Glutamatergic neuron (in vitro differentiated cells): Measurements from ENCODE around the gene TRIM38. TPM values are rescaled to one million over a fixed set of nuclear protein-coding genes. Genes with fewer than 3 reads are reported as not detected.
"Not testable (repeated sequence)": the region's sequence is repeated elsewhere in the genome, so short reads cannot be mapped to it uniquely, and the experiment has no call there.

ENCODE experiments used
- DNase-seq: peaks from one replicate; pipeline ENCODE4 v3.0.0; 2022
- H3K27ac Mint-ChIP-seq: one replicate; pipeline ENCODE4 v1.8.0; 2020; ENCODE audit warnings: mild to moderate bottlenecking, mixed read lengths, inconsistent platforms; ENCODE audit not compliant: unreplicated experiment
- H3K27me3 Mint-ChIP-seq: one replicate; pipeline ENCODE4 v1.8.0; 2020; ENCODE audit warnings: mild to moderate bottlenecking, moderate library complexity, mixed read lengths, inconsistent platforms; ENCODE audit not compliant: unreplicated experiment
- H3K36me3 Mint-ChIP-seq: one replicate; pipeline ENCODE4 v1.8.0; 2020; ENCODE audit warnings: mild to moderate bottlenecking, mixed read lengths, inconsistent platforms; ENCODE audit not compliant: unreplicated experiment
- H3K4me1 Mint-ChIP-seq: one replicate; pipeline ENCODE4 v1.8.0; 2020; ENCODE audit warnings: mild to moderate bottlenecking, low read depth, mixed read lengths, inconsistent platforms; ENCODE audit not compliant: unreplicated experiment
- H3K4me3 Mint-ChIP-seq: one replicate; pipeline ENCODE4 v1.8.0; 2020; ENCODE audit warnings: mild to moderate bottlenecking, mixed read lengths, inconsistent platforms; ENCODE audit not compliant: unreplicated experiment
- H3K9me3 Mint-ChIP-seq: one replicate; pipeline ENCODE4 v1.8.0; 2020; ENCODE audit warnings: mild to moderate bottlenecking, moderate library complexity, mixed read lengths, inconsistent platforms; ENCODE audit not compliant: unreplicated experiment
- CTCF ChIP-seq: fragments of 200-600 bp; sonication (generic); IDR thresholded peaks from one replicate; pipeline ENCODE4 v1.5.0; 2021; ENCODE audit not compliant: partially characterized antibody, unreplicated experiment
- total RNA-seq: library from RNA; stranded (reverse); fragmentation: NEBNext Ultra II Directional; extraction: Animal tissue kit (Norgen Biotek cat#: 25700); gene quantifications from one replicate; pipeline ENCODE4 v1.2.1, GENCODE V29; 2021; ENCODE audit not compliant: unreplicated experiment

TRIM38 gene
- total RNA-seq, 1 donor from 2014 or later, result 0.05 TPM

GRCh38 chr6:25942561-25943147 is 19.9 kb upstream of the TRIM38 start:
- DNase-seq, result no peak
- no peaks in the 10 kb centered on the region for H3K9me3 Mint-ChIP-seq
- no peak overlapping the region for H3K4me3 Mint-ChIP-seq
- TF ChIP-seq CTCF, result no peak
- no peaks in the 10 kb centered on the region for H3K4me1 Mint-ChIP-seq
- no peak overlapping the region for H3K27ac Mint-ChIP-seq
- no peaks in the 10 kb centered on the region for H3K36me3 Mint-ChIP-seq
- no peaks in the 10 kb centered on the region for H3K27me3 Mint-ChIP-seq

DNA sequence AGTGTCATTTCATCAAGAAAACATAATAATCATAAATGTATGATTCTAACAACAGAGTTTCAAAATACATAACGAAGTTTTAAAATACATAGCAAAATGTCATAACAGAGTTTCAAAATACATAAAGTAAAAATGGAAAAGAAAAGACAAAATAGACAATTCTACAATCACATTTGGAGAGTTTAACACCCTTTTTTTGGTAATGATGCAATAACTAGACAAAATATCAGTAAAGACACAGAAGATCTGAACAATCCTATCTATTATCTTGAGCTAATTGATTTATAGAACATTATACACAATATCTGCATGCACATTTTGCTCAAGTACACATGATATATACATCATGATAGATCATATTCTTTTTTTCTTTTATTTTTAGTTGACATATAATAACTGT is 18.7 kb upstream of the TRIM38 start:
- TF ChIP-seq CTCF, result no peak
- Mint-ChIP-seq H3K27ac (no peak overlapping the region), H3K4me3 (no peak overlapping the region), H3K9me3 (no peaks in the 10 kb centered on the region), H3K27me3 (no peaks in the 10 kb centered on the region), H3K4me1 (no peaks in the 10 kb centered on the region), H3K36me3 (no peaks in the 10 kb centered on the region)
- no peak for DNase-seq

DNA sequence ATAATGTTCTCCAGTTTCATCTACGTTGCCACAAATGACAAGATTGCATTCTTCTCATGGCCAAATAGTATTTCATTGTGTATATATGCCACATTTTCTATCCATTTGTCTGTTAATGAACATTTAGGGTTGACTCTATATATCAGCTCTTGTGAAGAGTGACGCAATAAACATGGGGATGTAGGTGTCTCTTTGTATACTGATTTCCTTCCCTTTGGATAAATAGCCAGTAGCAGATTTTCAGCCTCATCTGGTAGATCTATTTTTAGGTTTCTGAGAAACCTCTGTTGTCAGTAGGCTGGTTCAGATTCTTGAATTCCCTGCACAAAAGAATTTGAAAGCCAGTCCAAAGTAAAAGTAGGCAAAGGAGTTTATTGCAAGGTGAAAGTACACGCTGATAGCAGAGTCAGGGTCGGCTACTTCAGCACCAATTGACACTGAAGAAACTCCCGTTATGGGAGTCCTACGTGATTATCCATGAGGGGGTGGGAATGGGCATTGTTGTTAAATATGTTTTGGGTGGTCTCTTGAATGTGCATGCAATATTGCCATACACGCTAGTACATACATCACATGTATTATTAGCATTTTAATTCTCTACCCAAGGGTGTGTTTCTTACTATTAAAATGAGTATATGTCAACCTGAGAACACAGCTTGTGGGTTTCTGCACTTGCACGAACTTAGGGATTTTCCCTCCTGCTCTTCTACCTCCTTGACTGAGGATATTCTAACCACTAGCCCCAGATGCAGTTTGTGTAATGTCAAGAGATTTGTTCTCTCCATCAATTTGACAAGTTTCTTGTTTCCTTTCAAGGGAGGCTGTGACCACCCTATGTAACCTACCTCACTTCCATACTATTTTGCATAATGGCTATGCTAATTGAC is 17.7 kb upstream of the TRIM38 start:
- TF ChIP-seq CTCF, result no peak
- H3K4me3 Mint-ChIP-seq, result no peak overlapping the region
- DNase-seq, result no peak
- H3K36me3 Mint-ChIP-seq, result no peaks in the 10 kb centered on the region
- no peaks in the 10 kb centered on the region for H3K4me1 Mint-ChIP-seq
- H3K27ac Mint-ChIP-seq, result no peak overlapping the region
- no peaks in the 10 kb centered on the region for H3K9me3 Mint-ChIP-seq
- no peaks in the 10 kb centered on the region for H3K27me3 Mint-ChIP-seq

DNA sequence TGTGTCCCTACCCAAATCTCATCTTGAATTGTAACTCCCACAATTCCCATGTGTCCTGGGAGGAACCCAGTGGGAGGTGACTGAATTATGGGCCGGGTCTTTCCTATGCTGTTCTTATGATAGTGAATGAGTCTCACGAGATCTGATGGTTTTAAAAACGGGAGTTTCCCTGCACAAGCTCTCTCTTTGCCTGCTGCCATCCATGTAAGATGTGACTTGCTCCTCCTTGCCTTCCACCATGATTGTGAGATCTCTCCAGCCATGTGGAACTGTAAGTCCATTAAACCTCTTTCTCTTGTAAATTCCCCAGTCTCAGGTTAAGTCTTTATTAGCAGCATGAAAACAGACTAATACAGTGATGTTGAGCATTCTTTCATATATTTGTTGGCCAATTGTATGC is 16.9 kb upstream of the TRIM38 start:
- H3K27ac Mint-ChIP-seq, H3K36me3 Mint-ChIP-seq, H3K4me3 Mint-ChIP-seq, DNase-seq, H3K9me3 Mint-ChIP-seq, H3K27me3 Mint-ChIP-seq, H3K4me1 Mint-ChIP-seq: not testable (repeated sequence)

- no peaks in the 10 kb centered on the region for H3K36me3 Mint-ChIP-seq
- no peaks in the 10 kb centered on the region for H3K4me1 Mint-ChIP-seq
- no peak overlapping the region for H3K4me3 Mint-ChIP-seq
- no peak for TF ChIP-seq CTCF
- H3K27me3 Mint-ChIP-seq, result no peaks in the 10 kb centered on the region
- no peak overlapping the region for H3K27ac Mint-ChIP-seq
- DNase-seq, result no peak
- no peaks in the 10 kb centered on the region for H3K9me3 Mint-ChIP-seq
Observed at GRCh38 chr6:25946631-25947030, 16.0 kb upstream of the TRIM38 start.

GRCh38 chr6:25947492-25947891 is 15.1 kb upstream of the TRIM38 start:
- not testable (repeated sequence) for DNase-seq, H3K27me3 Mint-ChIP-seq, H3K9me3 Mint-ChIP-seq, H3K4me3 Mint-ChIP-seq, H3K36me3 Mint-ChIP-seq, H3K27ac Mint-ChIP-seq, H3K4me1 Mint-ChIP-seq
